ENCODE measurements around the gene FBXW5.

FBXW5 gene

DNA sequence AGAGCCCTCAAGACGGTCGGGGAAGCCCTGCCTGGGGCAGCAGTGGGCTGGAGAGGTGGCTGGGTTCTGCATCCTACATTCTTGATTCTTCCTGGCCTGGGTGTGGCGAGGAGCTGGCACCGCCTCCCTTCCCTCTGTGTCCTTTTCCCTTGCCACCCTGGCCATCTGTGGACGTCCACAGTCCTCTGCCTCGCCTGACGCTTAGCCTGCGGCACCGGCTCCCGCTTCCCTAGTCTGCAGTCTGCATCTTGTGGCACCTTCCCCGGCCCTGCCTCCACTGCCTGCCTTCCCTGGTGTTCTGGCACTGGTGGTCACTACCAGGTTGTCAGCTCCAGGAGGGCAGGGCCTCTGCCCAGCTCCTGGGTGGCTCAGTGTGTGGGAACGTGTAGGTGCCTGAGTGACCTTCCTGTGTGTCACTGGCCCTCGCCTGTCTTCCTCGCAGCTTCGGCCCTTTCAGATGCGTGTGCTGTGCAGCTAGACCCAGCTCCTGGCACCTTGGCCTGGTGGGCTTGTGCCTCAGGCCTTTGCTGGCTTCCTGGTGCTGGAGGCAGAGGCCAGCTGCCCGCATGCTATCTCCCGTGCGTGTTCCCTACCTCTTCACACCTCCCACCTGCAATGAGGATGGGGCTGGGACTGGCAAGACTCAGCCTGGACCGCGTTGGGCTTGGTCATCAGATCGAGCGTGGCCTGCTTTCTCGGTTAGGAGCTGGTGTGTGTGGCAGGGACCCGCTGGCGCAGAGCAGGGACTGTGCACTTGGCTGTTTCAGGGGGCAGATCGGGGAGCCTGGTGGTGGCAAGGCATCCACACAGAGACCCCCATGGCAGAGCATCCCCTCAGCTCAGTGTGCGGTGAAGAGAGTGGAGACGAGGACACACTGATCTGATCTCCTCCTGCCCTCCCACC, 37.3 kb downstream of the FBXW5 start:
- no peak for DNase-seq (ENCODE audit: low spot score)

DNA sequence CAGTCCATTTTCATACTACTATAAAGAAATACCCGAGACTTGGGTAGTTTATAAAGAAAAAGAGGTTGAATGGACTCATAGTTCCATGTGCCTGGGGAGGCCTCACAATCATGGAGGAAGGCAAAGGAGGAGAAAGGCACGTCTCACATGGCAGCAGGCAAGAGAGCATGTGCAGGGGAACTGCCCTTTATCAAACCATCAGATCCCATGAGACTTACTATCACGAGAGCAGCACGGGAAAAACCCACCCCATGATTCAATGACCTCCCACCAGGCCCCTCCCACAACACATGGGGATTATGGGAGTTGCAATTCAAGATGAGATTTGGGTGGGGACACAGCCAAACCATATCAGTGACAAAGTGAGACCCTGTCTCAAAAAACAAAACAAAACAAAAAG, 38.3 kb downstream of the FBXW5 start:
- no peak for DNase-seq (ENCODE audit: low spot score)

DNA sequence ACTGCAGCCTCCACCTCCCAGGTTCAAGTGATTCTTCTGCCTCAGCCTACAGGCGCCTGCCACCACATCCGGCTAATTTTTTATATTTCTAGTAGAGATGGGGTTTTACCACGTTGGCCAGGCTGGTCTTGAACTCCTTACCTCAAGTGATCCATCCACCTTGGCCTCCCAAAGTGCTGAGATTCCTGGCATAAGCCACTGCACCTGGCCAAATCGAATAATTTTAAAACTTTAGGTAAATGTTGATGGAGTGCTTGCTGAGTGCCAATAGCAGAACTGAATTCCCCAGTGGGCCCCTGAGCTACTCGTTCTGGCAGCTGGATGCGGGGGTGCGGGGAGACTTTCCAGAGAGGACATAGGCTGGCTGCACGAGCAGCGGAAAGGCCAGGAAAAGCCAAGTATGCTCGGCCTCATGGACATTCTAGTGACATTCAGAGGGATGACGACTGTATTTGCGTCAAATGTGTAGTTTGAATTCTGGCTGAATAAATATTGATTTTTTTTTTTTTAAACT, 41.4 kb downstream of the FBXW5 start:
- DNase-seq (ENCODE audit: low spot score): no peak

DNA sequence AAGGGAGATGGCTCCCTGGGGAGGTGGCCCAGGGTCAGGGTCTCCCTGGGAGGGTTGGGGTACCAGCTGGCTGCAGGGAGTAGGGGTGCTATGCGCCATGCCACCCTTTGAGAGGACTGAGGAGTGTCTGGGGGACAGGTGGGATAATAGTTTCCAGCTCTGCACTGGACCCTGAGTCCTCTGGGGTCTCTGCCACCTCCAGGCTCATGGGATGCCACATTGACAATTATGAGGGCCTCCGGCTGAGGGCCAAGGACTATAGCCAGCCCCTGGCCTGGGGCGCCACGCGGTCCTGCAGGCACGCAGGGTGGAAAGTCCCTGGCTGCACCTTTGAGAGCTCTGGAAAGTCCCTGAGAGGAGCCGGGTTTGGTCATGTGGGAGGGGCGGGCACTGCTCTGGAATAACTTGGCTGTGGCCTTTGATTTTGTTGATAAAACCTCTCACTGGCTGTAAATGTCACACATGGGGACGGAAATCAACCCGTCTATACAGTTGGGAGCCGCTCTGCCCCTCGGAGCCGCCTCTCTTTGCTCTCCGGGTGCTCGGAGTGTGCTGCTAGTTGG, 42.2 kb downstream of the FBXW5 start:
- DNase-seq (ENCODE audit: low spot score): peak; percentile 88

DNA sequence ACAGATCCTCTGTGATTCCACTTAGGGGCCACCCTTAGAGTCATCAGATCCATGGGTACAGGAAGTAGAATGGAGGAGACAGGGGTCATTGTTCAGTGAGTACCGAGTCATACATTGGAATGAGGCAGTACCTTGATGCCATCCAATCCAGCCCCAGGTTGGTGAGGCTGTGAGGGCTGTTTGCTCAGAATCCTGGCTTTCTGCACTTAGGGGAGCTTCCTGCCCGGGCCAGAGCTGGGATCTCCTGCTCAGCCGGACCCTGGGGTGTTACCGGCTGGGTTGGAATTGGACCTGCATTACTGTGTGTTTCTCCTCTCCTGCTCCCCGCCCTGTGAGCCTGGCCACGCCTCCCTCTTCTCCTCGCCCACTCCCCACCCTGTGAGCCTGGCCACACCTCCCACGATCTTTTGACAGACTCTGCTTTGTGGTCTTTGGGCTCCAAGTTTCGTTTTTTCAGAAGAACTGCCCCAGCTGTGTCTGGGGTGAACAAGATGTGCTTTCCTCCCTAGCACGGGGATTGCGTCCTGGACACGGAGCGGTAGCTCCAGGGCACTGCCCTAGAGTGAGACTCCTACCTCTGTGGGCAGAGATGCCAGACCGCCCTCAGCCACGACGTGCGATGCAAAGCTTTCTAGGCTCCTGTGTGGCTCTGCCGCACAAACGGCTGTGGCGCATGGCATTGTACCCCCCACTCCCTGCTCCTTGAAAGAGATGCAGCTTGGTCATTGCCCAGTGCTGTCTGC, 42.9 kb downstream of the FBXW5 start:
- DNase-seq (ENCODE audit: low spot score): peak; percentile 55

DNA sequence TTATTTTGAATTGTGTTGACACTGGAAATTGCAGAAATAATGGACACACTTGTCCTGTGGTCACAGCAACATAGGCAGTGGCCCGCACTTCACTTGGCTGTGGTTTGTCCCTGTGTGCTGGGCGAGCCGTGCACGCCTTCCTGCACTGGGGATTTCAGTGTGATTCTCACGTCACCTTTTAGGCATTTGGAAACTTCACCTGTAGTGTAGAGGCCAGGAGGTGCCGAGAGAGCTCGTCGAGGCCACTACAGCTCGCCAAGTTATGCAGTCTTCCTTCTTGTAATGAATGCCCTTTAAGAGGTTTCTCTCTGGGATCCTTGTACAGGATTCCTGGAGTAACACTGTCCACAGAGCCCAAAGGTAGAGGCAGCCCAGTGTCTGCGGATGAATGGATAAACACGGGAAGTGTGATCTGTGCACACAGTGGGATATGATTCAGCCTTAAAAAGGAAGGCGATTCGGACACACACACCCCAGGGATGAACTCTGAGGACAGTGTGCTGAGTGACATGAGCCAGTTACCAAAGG, 43.5 kb downstream of the FBXW5 start:
- DNase-seq (ENCODE audit: low spot score): no peak

DNA sequence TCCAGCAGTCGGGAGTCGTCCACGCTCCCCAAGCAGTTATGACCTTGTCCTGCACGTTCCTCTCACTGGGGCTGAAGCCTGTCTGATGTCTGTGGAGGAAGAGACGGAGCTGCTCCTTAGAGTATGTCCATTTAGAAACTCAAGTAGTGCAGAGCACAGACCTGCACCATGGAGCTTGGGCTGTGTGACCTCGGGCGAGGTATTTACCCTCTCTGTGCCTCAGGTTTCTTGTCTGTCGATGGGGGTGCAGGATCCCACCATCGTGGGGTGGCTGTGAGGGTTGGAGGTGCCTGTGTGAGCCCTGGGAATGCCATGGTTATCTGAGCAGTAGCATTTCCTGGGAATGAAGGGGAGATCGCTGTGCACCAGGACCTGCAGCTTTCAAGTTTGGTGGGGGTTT, 44.0 kb downstream of the FBXW5 start:
- no peak for DNase-seq (ENCODE audit: low spot score)

DNA sequence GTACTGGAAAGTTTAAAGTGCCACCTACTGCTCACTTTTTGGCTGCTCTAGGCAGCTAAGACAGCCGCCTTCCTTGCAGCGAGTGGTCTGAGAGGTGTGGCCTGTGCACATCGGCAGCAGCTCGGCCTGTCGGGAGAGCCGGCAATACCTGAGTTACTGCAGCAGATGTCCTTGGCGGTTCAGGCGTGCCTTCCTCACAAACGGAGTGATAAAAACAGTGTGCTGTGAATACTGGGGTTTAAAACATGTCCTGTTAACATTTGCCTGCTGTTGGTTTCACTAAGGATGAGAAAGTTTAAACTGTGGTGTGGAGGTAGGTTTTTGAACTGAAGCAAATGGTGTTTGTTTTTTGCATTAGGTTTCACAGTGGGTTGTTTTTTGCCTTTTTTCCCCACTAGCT, 45.3 kb downstream of the FBXW5 start:
- no peak for DNase-seq (ENCODE audit: low spot score)

DNA sequence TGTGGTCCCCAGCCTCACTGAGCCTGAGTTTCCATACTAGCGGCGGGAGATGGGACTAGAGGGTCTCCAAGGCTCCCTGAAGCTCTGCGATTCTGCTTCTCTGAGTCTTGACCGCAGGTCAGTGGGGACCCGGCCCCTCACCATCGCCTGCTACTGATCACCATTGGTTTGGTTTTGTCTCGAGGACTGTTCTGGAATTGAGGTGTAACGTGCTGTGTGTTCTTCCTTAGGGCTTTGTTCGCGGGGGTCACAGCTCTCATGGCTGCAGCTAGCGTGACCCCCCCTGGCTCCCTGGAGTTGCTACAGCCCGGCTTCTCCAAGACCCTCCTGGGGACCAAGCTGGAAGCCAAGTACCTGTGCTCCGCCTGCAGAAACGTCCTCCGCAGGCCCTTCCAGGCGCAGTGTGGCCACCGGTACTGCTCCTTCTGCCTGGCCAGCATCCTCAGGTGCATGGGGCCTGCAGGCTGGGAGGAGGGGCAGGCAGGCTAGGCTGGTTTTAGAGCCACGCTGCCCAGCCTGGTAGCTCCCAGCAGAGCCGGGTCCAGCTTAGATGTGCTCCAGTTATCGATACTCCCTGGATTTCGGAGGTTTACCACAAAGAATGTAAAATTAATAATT, 45.9 kb downstream of the FBXW5 start:
- no peak for DNase-seq (ENCODE audit: low spot score)

DNA sequence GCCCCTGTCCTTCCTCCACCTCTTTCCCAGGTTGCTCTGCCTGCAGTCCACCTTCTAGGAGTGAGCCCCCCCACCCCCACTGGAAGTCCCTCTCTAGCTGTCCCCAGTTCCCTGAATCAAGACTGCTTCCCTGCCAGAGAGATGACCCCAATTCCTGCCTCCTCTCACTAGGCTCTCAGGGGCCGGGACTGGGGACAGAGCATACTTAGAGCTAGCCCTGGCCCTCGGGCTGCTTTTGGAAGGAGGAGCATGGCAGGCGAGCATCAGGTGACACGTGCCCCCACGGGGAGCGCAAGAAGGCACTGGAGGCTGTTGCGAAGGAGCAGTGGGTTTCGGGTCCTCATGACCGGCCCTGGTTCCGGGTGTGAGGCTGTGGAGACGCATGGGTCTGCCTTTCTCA, 48.5 kb downstream of the FBXW5 start:
- DNase-seq (ENCODE audit: low spot score): no peak

DNA sequence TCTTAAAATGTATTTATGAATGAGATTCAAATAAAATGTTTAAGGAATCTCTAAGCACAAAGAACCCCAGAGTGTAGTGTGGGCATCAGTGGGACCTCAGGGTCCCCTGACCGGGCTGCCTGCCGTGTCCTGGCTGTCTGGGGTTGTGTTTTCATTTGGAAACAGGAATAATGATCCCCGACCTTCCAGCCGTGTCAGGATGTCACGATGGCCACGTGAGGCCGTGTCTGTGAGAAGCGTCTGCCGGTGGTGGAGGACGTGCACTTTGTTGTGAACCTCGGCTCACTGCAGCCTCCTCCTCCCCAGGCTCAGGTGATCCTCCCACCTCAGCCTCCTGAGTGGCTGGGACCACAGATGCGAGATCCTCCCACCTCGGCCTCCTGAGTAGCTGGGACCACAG, 53.9 kb downstream of the FBXW5 start:
- no peak for DNase-seq (ENCODE audit: low spot score)
